Activated CD4-positive, alpha-beta T cell treated with anti-CD3 and anti-CD28 coated beads, Interleukin-2, amount 50 U/mL, for 4 hours (primary cell): ENCODE data around the gene CDK4.

ENCODE experiments used
- DNase-seq, 2 experiments: peaks; one replicate each; pipeline ENCODE4 v3.0.0-alpha.2; 2020

CDK4 gene

DNA sequence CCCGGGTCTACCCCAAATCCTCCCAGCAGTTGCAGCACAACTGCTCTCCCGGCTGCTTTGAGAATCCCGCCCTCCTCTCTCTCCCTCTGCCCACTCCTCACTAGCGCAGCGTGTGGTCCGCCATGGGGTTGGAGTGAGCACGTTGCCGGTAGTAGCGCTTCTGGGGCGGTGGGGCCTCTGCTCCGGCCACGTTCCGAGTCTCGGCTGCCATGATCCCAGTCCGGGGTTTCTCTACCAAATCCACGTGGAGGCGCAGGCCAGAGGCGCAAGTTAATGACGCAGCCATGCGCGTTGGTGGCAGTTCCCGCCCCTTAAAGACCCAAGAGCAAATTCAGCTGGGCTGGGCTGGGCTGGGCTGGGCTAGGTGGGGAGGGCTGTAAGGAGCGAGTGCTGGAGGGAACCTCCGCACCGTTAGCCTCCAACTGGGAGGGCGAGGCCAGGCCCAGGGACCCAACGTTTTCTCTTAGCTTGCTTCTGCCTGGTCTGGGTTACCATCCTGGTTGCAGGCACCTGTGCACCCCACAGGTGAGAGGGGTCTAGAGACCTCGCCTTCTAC lies 19.8 kb upstream of the CDK4 start, which contains the start of gene METTL1:
TSS of gene METTL1 (minus strand) at position 233 of the 556 bp plus-strand sequence. CDS start at position 211, 22 bp downstream.
- peak; percentile 92 to 93 for DNase-seq

DNA sequence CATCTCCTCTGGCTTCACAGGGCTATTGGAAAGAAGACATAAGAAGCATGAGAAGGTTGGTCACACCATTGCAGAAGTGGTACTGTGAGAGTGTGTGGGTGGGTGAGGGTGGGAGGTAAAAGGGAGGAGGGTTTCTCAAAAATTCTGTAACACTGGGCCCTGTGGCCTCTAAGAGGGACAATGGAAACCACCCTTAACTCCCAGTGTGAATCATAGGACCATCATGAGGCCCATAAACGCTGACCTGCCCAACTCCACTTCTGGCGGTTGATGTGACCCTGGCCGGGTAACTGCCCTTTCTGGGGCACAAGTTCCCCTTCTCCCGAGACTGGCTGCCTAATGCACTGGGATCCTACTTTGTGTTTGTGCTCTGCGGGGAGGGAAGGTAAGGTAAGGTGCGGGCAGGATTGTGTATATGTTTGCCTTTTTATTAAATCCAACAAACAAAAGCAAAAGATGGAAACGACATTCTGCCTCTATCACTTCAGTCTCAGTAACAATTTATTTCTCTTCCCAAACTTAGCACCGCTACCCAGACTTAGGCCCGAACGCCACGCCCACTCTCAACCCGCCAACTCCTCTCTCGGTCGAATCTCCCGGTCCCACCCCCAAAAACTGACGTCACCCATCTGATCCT lies 19.2 kb upstream of the CDK4 start:
- peak; percentile 91 to 92 for DNase-seq

DNA sequence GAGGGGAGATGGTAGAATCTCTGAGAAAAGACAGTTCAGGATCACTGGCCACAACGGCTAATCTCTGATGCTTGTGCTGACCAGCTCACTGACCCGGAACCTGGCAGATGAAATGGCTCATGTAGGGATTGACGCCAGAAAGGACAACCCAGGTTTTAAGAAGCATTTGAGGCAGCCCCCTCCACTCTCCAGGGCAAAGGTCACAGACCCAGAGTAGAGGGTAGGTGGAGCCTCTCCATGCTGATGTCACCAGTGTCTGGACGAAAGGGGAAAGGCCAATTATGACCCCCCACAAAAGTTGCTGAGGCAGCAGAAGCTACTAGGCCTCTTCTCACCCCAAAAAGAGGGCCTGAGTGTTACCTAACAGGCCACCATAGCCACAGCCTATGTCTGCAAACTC lies 18.6 kb upstream of the CDK4 start:
- no peak for DNase-seq

DNA sequence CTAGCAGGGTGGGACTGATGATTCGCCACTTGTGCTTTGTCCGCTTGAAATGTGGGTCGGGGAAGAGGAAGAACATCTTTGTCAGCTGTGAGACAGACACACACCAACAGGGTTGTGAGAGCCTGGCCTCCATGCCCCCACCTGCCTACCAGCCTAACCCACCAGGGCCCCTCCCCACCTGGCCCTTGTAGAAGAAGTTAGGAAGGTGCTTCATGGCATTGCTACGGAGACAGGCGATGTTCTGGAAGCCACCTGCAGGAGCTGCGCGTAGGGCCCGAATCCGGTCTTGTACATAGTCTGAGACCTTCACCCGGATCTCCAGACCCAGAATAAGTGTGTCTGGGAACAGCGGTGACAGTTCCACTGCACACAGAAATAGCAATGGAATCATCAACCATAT lies 17.5 kb upstream of the CDK4 start:
- DNase-seq, result no peak

DNA sequence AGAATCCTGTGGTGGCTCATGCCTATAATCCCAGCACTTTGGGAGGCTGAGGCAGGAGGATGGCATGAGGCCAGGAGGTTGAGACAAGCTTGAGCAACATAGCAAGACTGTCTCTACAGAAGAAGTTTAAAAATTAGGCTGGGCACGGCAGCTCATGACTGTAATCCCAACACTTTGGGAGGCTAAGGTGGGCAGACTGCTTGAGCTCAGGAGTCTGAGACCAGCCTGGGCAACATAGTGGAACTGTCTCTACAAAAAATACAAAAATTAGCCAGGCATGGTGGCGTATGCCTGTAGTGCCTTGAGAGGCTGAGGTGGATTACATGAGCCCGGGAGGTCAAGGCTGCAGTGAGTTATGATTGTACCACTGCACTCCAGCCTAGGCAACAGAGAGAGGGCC lies 15.8 kb upstream of the CDK4 start:
- no peak for DNase-seq

DNA sequence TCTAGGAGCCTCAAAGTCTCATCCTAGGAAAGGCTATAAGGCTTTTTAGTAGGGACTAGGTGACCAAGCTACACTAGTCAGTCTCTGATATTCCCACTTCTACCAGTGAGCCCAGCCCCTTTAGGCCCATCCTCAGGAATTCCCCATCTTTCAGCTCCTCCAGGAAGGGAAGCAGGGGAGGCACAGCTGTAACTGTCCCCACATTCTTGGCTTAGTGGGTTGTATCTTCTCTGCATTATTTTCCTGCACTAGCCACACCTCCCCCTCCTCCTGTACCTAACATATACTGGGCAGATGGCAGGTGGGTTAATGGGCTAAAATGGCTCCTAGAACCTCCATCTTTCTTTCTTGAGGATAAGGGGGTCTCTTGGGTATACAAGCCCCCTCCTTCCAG lies 15.2 kb upstream of the CDK4 start:
- DNase-seq, result no peak

DNA sequence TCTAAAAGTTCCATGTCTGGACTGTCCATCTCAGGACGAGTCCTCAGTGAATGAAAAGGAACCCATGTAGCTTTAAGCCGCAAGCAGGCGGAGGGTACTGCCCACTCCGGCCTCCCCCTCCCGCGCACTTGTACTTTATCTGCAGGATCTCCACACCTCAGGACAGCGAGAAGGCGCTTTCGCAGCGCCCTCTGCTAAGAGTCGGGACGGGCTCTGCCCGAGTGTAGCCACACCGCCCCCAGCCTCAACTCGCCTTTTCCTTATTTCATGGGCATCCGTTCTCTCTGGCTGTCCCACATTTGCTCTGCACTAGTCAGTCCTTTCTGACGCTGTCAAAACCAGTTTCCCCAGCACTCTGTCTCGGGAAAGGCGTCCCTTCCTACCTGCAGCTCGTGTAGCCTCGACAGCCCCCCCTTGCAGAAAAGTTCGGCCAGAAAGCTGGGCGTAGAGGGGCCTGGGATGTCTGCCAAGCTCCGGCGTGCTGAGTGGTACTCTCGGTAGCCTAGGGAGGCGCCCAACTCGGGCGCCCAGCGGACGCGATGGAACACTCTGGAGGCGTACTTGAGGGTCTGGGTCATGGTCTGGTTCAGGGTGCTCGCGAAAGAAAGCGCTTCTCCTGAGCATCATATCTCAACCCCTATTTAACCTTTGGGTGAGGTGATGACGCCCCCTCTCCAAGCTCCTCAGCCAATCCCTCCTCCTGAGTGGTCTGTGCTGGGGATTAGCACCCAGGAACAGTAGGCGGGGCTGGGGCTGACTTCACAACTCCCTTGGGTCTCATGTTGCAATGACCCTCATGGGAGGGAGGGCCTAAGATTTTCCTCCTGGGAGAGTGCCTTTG lies 14.6 kb upstream of the CDK4 start, which contains the start of gene CYP27B1:
TSS of gene CYP27B1 (minus strand) at position 615 of the 841 bp plus-strand sequence. CDS start at position 578, 37 bp downstream.
- no peak for DNase-seq

DNA sequence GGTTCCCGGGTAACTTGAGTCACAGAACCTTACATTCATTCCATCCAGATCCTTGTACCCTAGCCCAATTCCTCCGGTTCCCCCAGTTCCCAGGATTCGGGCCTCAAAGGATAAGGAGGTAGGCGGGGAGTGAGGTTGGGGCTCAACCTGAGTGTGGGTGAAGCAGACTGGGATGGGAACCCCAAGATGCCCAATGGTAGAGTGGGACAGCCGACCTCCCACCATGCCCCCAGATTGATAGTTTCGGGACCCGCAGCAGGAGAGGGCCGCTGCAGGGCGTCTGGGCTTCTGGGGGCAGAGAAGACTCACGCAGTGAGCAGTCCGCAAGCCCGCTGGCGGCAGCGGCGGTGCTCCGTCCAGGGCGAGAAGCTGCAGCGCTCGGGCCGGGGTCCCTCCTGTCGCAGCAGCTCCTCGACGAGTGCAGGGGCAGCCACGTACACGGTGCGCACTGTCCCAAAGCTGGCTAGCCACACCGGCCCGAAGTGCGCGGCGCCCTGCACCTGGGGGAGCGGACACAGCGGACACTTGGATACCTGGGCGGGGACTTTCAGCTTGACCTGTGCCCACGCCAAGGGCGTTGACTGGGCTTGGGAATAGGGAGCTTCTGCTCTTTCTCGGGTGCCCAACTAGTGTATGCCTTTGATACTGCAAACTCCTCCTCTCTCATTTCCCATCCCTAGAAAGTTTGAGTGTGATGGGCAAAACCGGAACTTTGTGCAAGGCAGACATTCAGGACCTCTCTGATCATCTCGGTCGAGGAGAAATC lies 13.8 kb upstream of the CDK4 start:
- DNase-seq, result no peak

DNA sequence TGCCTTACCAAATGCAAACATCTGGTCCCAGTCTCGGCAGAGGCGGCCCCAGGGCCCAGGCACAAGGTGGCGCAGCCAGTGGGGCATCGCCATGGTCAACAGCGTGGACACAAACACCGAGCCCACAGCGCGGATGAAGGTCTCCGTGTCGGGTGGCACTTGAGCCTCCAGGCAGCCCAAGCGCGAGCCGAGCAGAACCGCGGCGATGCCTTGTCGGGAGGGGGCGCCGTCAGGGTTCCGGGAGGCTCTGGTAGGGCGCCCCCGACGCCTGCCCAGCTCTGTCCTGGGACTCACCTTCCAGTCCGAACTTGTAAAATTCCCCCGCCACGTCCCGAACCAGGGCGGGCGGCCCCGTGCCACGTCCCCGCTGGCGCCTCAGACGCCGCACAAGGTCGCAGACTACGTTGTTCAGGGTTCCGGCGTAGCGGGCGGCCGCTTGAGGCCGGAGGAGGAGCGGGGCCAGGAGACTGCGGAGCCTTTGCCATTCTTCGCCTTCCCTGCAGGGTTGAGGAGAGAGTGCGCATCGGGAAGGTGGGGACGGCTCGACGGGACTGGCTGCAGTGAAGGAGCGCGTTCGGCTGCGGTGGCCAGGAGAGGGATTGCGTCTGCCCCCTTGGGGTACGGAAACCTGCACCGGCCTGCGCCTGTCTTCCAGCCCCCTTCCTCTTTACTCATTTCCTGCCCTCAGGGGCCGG lies 13.0 kb upstream of the CDK4 start:
- peak; percentile 54 to 55 for DNase-seq

DNA sequence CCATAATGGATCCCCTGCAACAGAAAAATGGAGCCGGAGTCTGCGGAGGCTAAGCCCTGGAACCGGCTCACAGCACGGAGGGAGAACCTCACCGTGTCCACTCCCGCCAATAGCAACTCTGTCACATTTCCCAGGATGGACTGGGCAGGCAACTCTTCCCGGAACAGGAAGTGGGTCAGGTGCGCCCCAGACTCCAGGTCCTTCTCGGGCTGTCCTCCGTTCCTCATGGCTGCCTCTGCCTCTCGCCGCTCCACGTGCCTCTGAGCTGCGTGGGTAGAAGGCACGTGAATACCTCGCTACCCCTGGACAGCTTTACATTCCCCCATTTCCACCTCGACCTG lies 12.5 kb upstream of the CDK4 start:
- DNase-seq, result no peak

DNA sequence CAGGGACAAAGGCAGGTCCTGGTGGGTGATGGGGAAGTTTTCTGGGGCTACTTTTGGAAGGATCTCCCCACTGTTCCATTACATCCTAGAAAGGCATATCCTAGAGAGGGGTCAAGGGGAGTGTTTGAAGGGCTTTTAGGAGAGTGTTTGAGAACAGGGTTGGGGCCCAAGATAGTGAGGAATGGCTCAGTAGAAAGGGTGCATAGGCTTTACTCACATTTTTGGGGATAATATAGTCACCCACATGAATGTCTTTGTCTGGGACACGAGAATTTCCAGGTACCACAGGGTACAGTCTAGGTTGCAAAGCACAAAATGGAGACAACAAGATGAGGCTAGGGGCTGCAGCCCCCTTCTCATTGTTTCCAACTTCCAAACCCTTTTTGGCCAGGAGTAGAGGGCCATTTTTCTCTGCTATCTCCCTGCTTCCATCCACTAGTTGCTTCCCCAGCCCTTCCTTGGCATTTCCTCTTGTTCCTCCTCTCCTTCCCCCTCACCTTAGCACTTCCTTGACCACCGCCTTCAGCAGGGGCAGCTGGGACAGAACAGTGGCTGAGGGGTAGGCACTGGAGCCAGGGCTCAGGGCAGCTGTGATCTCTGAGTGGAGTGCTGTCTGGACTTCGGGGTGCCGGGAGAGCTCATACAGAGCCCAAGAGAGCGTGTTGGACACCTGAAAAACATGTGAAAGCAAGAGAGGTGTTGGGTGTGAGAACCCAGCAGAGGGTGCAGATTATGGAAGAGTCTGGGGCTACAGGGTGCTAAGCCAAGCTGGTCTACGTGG lies 12.0 kb upstream of the CDK4 start:
- no peak for DNase-seq

DNA sequence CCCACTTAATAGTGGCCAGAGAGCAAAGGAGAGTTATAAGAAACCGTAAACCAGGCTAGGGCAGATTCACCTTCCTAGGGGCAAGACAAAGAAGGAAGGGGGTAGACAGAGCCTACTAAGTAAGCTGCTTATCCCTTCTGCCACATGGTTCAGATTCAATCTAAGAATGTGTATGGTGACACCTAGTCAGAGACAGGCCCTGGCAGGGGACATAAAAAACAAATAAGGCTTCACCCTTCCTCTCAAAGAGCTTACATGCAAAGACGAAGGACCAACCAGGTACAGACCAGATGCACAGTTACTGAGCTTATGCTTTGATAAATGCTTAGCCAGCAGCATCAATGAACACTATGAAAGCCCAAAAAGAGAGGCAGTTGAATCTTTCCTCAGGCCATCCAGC lies 10.4 kb upstream of the CDK4 start:
- DNase-seq, result no peak

DNA sequence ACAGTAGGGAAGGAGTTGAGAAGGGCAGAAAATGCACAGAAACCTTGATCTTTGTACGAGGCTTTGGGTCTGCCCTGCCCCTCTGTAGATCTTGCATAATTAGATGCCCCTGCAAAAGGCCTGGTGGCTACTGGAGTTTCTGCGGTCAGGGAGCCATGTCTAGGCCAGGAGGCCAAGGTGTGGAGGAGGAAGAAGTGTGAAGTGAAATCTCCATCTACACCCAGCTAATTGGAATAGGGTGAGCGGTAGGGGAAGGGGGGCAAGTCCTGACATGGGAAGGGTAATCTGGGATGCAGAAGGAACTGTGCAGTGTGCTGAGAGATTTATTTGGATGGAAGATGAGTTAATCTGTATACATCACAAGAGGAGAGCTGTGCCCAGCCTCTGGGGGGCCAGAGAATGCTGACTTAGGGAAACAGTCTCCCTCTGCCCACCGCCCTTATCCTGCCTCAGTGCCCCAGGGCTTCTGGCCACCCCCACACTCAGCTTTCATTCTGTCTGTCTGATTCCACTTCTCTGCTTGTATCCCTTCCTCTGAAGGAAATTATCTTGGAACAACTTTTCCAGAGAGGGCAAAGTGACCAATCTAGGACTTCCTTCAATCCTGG lies 9.4 kb upstream of the CDK4 start:
- no peak for DNase-seq

DNA sequence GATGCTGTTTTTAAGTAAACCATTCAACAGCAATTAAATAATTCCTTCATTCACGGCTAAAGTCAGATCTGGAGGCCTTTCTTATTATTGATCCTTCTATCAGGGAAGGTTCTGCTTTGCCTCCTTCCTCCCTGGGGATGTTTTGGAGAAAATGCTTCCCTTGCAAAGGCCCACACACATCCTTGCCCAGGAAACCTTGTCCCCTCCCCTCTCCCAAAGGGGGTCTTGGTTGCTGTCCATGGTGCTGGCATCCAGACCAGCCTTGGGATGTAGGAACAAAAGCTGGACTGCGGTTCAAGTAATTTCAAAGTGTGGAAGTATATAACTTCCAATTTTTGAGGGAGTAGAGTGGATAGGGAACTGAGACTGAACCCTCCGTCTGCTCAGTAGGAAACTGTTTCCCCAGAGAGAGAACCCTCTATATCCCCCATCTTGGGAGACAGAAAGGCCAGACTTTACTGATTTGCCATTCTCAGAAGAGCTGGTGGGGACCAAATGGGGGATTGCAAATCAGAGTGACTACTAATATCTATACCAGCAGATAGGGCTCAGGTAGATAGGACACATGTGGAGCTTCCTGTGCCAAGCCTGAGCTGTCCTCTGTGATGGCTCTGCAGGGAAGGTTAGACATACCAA lies 8.4 kb upstream of the CDK4 start:
- DNase-seq, result no peak

DNA sequence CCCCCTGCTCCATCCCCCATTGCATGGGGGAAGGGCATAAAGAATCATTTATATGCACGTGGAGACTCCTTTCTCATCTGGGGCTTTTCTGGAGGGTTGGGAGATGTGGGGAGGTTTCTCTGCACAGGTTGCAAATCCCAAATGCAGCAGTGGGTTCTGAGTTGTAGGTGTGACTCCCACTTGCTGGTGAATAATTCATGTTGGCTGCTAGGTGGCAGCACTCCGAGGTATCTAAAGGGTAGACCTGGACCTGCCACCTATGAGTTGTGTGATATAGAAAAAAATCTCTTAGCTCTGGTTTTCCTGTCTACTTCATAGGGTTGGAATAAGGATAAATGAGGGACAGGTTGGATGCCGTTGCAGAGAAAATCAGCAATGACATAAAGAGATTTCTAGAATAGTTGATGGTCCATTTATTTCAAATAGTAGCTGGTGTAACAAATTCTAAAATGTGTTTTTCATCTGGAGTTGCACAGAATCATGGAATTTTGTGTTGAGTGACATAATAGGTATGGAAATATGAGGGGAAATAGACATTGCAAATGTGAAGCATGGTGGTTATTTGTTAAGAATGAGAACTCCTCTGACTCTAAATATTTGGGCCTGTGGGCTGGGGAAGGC lies 7.4 kb upstream of the CDK4 start:
- DNase-seq, result peak; percentile 41 to 43

DNA sequence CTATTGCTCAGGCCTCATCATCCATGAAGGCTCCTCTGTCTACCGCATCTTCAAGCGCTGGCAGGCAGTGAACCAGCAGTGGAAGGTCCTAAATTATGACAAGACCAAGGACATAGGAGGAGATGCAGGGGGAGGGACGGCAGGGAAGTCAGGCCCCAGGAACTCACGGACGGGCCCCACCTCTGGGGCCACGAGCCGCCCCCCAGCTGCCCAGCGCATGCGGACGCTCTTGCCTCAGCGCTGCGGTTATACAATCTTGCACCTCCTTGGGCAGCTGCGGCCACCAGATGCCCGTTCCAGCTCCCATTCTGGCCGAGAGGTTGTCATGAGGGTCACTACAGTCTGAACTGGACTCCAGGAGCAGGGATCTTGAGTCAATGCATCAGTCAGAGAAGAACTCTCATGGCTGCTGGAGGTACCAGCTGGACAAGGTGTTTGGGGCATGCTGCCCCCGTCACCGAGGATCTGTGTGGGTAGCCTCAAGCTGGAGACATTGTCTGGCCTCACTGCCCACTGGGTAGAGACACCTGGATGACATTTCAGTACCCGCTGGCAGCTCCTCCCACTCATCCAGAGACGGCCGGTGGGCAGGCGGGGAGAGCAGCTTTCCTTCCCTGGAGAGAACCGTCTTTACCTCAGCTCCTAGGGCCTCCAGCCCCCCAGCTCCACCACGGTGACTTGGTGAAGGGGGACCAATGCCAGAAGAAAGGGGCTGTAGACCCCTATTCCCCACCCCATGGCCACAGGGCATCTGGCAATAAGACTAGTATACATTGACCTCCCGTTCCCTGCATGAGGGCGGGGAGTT lies 6.6 kb upstream of the CDK4 start:
- no peak for DNase-seq

DNA sequence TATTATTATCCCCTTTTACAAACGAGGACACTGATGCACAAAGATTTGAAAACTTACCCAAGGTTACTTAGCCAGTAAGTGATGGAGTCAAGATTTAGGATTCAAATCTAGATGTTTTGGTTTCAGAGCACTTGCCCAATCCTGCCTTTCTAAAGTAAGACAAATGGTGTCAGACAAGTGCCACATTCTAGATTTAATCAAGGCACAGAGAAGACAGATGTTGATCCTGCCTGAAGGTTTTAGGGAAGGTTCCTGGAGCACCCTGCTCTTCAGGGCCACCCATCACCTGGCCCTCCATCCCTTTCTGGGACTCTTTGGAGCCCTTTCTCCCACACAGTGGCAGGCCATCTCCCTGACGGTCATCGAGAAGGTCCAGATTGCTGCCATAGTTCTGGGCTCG lies 5.7 kb upstream of the CDK4 start:
- no peak for DNase-seq

DNA sequence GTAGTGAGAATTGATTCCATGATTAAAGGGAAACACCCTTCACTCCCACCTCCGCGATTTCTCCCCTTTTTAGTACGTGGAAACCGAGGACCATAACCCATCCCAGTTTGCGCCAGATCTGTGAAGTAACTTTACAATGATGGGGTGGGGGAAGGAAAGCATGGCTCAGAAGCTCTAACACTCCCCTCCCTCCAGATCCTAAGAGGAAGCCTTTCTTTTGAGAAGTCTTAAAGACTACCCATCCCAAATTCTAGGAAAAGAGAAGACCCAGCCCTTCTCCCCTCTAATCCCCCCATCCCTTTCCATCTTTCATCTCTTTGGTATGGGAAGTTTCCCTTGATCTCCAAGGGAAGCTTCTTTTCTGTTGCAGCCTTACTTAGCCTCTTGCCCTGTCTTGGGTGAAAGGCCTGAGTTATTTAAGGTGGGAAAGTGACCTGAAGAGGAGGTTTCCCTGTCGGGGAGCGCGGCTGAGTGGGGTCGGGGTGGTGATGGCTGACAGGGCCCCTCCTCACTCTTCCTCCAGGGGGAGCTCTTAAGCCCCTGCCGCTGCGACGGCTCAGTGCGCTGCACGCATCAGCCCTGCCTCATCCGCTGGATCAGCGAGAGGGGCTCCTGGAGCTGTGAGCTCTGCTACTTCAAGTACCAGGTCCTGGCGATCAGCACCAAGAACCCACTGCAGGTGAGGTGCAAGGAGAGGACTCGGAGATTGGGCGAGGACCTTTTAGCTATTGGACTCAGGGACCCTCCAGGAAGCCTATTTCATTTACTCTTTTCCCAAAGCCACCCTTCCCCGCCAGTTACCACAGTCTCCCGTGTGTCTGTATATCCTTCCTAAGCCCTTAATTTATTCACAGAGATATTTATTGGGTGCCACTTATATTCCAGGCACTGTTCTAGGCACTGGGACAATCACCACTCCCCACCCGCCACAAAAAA lies 4.6 kb upstream of the CDK4 start:
- peak; percentile 63 to 67 for DNase-seq
